H1 (cell line): Measurements from ENCODE around the gene SPDYE4. TPM values are rescaled to one million over a fixed set of nuclear protein-coding genes. Genes with fewer than 3 reads are reported as not detected.

Experiments used
- CTCF ChIA-PET: fragments of 300-600 bp; sonication (Branson Sonifier 250); formaldehyde crosslinking; loops from one replicate; lab custom pipeline; 2021; ENCODE audit not compliant: partially characterized antibody; lab: Charles Lee
- POLR2A ChIA-PET: fragments of 300-600 bp; sonication (Branson Sonifier 250); formaldehyde crosslinking; loops from one replicate; lab custom pipeline; 2021; ENCODE audit warnings: inconsistent platforms; ENCODE audit not compliant: partially characterized antibody; lab: Charles Lee
- DNase-seq, 2 experiments: peaks; one replicate each; pipeline versions ENCODE4 v3.0.0 to v3.0.0-alpha.2; 2010 to 2022; ENCODE audit warnings: low spot score in 2 of 2, low read depth in 1 of 2, mixed read lengths in 1 of 2
- FAIRE-seq: peaks from 2 replicates; lab custom pipeline; 2011; peaks lifted over from hg19 to GRCh38; lab: Jason Lieb, UNC
- H2AFZ ChIP-seq: 2 replicates; pipeline ENCODE4 v1.8.1; 2012; ENCODE audit warnings: low read length, inconsistent platforms
- H2AK5ac ChIP-seq: 2 replicates; pipeline ENCODE4 v1.6.1; 2013; ENCODE audit warnings: low read depth, low read length
- H2BK120ac ChIP-seq: replicated peaks from 2 replicates; pipeline ENCODE3; 2013; ENCODE audit warnings: low read depth, low read length, inconsistent platforms
- H2BK12ac ChIP-seq: 2 replicates; pipeline ENCODE4 v1.6.1; 2013; ENCODE audit warnings: low read depth, low read length
- H2BK15ac ChIP-seq: 2 replicates; pipeline ENCODE4 v1.6.1; 2013; ENCODE audit warnings: low read length
- H2BK20ac ChIP-seq: 2 replicates; pipeline ENCODE4 v1.6.1; 2013; ENCODE audit warnings: low read length
- H2BK5ac ChIP-seq: 2 replicates; pipeline ENCODE4 v1.6.1; 2013; ENCODE audit warnings: low read depth, low read length
- H3K14ac ChIP-seq: 2 replicates; pipeline ENCODE4 v1.6.1; 2013; ENCODE audit warnings: inconsistent platforms; ENCODE audit not compliant: insufficient read length
- H3K18ac ChIP-seq: 2 replicates; pipeline ENCODE4 v1.6.1; 2013; ENCODE audit warnings: low read length; ENCODE audit errors: extremely low read depth
- H3K23ac ChIP-seq: 2 replicates; pipeline ENCODE4 v1.6.1; 2013; ENCODE audit warnings: inconsistent platforms; ENCODE audit not compliant: insufficient read length
- H3K23me2 ChIP-seq: 2 replicates; pipeline ENCODE4 v1.6.1; 2013; ENCODE audit warnings: low read depth, low read length
- H3K27ac ChIP-seq: 2 replicates; pipeline ENCODE4 v1.6.1; 2011; ENCODE audit warnings: low read depth, low read length, inconsistent platforms
- H3K27me3 ChIP-seq, 4 experiments: replicated peaks in 1 of 4; 1 replicate in 1 of 4; 2 replicates in 3 of 4; pipeline versions ENCODE4 v1.6.1 to v1.8.1; 2011 to 2013; ENCODE audit warnings: low read length in 3 of 4, mild to moderate bottlenecking in 3 of 4, inconsistent platforms in 2 of 4, mixed read lengths in 2 of 4, moderate library complexity in 1 of 4; ENCODE audit not compliant: control insufficient read depth in 3 of 4, insufficient read depth in 3 of 4; ENCODE audit errors: extremely low read depth in 1 of 4
- H3K36me3 ChIP-seq, 4 experiments: 2 replicates each; pipeline versions ENCODE4 v1.6.1 to v1.8.1; 2011 to 2013; ENCODE audit warnings: mild to moderate bottlenecking in 4 of 4, low read length in 3 of 4, moderate library complexity in 2 of 4, control low read depth in 1 of 4, inconsistent platforms in 1 of 4; ENCODE audit not compliant: insufficient read depth in 4 of 4, control insufficient read depth in 2 of 4
- H3K4ac ChIP-seq: replicated peaks from 2 replicates; pipeline ENCODE3; 2013; ENCODE audit warnings: low read length, low read depth, mixed read lengths, inconsistent platforms; ENCODE audit not compliant: insufficient read length
- H3K4me1 ChIP-seq, 4 experiments: replicated peaks in 1 of 4; 1 replicate in 1 of 4; 2 replicates in 3 of 4; pipeline versions ENCODE4 v1.6.1 to v1.8.1; 2011 to 2013; ENCODE audit warnings: low read length in 3 of 4, inconsistent platforms in 2 of 4, mixed read lengths in 1 of 4; ENCODE audit not compliant: insufficient read depth in 4 of 4, control insufficient read depth in 3 of 4
- H3K4me2 ChIP-seq, 2 experiments: 2 replicates each; pipeline versions ENCODE4 v1.6.1 to v1.8.1; 2011 to 2013; ENCODE audit warnings: low read depth in 2 of 2, low read length in 2 of 2, control low read depth in 1 of 2, inconsistent platforms in 1 of 2, mild to moderate bottlenecking in 1 of 2; ENCODE audit not compliant: insufficient read depth in 1 of 2
- H3K4me3 ChIP-seq, 4 experiments: fragments of 200-600, 300-600 bp in 1 of 4; sonication (generic), shearing (Covaris generic), sonication (Bioruptor Twin) in 1 of 4; 2 replicates each; pipeline versions ENCODE4 v1.5.1 to v1.8.1; 2011 to 2016; ENCODE audit warnings: low read length in 4 of 4, low read depth in 3 of 4, control low read depth in 2 of 4, inconsistent platforms in 2 of 4, mild to moderate bottlenecking in 2 of 4, mixed read lengths in 1 of 4, moderate library complexity in 1 of 4; ENCODE audit not compliant: insufficient read depth in 2 of 4; ENCODE audit errors: extremely low read depth in 1 of 4
- H3K56ac ChIP-seq: replicated peaks from 2 replicates; pipeline ENCODE3; 2013; ENCODE audit warnings: low read depth, mild to moderate bottlenecking, mixed read lengths, low read length, inconsistent platforms; ENCODE audit not compliant: insufficient read length
- H3K79me1 ChIP-seq: 2 replicates; pipeline ENCODE4 v1.6.1; 2013; ENCODE audit warnings: low read depth, low read length, control low read depth
- H3K79me2 ChIP-seq, 2 experiments: 2 replicates each; pipeline versions ENCODE4 v1.6.1 to v1.8.1; 2012 to 2013; ENCODE audit warnings: low read length in 2 of 2, mild to moderate bottlenecking in 2 of 2, inconsistent platforms in 1 of 2; ENCODE audit not compliant: insufficient read depth in 2 of 2, control insufficient read depth in 1 of 2
- H3K9ac ChIP-seq, 4 experiments: replicated peaks in 1 of 4; 1 replicate in 1 of 4; 2 replicates in 3 of 4; pipeline versions ENCODE4 v1.6.1 to v1.8.1; 2011 to 2013; ENCODE audit warnings: low read depth in 3 of 4, low read length in 3 of 4, control low read depth in 2 of 4, mild to moderate bottlenecking in 2 of 4, moderate library complexity in 2 of 4, inconsistent platforms in 1 of 4; ENCODE audit errors: extremely low read depth in 1 of 4
- H3K9me3 ChIP-seq, 2 experiments: 2 replicates each; pipeline versions ENCODE4 v1.6.1 to v1.8.1; 2012 to 2013; ENCODE audit warnings: mild to moderate bottlenecking in 2 of 2, moderate library complexity in 2 of 2, control low read depth in 1 of 2, inconsistent platforms in 1 of 2, low read depth in 1 of 2, low read length in 1 of 2, mixed read lengths in 1 of 2; ENCODE audit not compliant: insufficient read depth in 2 of 2
- H4K20me1 ChIP-seq, 2 experiments: replicated peaks in 1 of 2; 2 replicates each; pipeline versions ENCODE3 to v1.8.1; 2011 to 2013; ENCODE audit warnings: inconsistent platforms in 2 of 2, low read length in 2 of 2, mild to moderate bottlenecking in 1 of 2; ENCODE audit not compliant: insufficient read depth in 2 of 2, control insufficient read depth in 1 of 2
- H4K5ac ChIP-seq: 2 replicates; pipeline ENCODE4 v1.6.1; 2013; ENCODE audit warnings: low read length, low read depth, mixed read lengths, inconsistent platforms; ENCODE audit not compliant: insufficient read length
- H4K8ac ChIP-seq: 2 replicates; pipeline ENCODE4 v1.8.0; 2013; ENCODE audit warnings: mild to moderate bottlenecking, moderate library complexity, low read length, inconsistent platforms; ENCODE audit not compliant: insufficient read depth; ENCODE audit errors: extremely low read depth
- H4K91ac ChIP-seq: replicated peaks from 2 replicates; pipeline ENCODE3; 2013; ENCODE audit warnings: low read length, mixed read lengths, inconsistent platforms; ENCODE audit not compliant: insufficient read length
- CBX8 ChIP-seq: fragments of 300-800, 300-1000 bp; sonication (generic); IDR thresholded peaks from 2 replicates; pipeline ENCODE4 v1.7.1; 2016; ENCODE audit warnings: low read depth, low read length, borderline replicate concordance
- CEBPB ChIP-seq: IDR thresholded peaks from 2 replicates; pipeline ENCODE4 v1.6.1; 2012; ENCODE audit warnings: low read depth, low read length
- TCF12 ChIP-seq: IDR thresholded peaks from 2 replicates; pipeline ENCODE4 v1.6.1; 2011; ENCODE audit warnings: low read depth, mild to moderate bottlenecking, low read length
- WGBS, 2 experiments: shearing (Covaris generic) in 1 of 2; methylation state at CpG; one replicate each; pipeline versions ENCODE4 v1.1.6 to v1.1.7; 2013 to 2015; ENCODE audit warnings: low lambda C conversion rate in 2 of 2, mixed read lengths in 2 of 2, inconsistent platforms in 1 of 2, low coverage in 1 of 2, missing lambda C conversion rate in 1 of 2; ENCODE audit not compliant: insufficient replicate concordance in 2 of 2, insufficient coverage in 1 of 2, insufficient read length in 1 of 2; ENCODE audit errors: extremely low coverage in 1 of 2, missing lambda C conversion rate in 1 of 2; 5-methylcytosine and 5-hydroxymethylcytosine counted together
- polyA plus RNA-seq, 7 experiments: library from polyadenylated mRNA; depleted of rRNA in 3 of 7; stranded (reverse) in 5 of 7; unstranded in 2 of 7; fragments of >200 nt in 5 of 7; fragments of 200-250 nt in 2 of 7; gene quantifications; 1 replicate in 5 of 7; 2 replicates in 1 of 7; 4 replicates in 1 of 7; pipeline versions ENCODE4 v1.2.1 to v1.2.3, GENCODE V29; 2011 to 2013; ENCODE audit warnings: missing spikeins in 2 of 7, mixed read lengths in 2 of 7
- total RNA-seq: library from RNA; stranded (reverse); fragmentation: NEBNext Ultra II Directional; extraction: Animal tissue kit (Norgen Biotek cat#: 25700); gene quantifications from 2 replicates; pipeline ENCODE4 v1.2.1, GENCODE V29; 2021

SPDYE4 gene
- total and polyA plus RNA-seq, 2 of the 8 experiments (the other 6 are each of a cell fraction or from before 2014, with no cell fraction given): not detected

- Histone ChIP-seq H4K91ac (no peak overlapping the region), H3K9me3 (peaks cover 0 to 6% of the 10 kb centered on the region in 2 experiments; a peak in 1 of 4 replicates), H2BK120ac (no peak overlapping the region), H3K14ac (no peak overlapping the region), H4K5ac (no peak overlapping the region), H2BK12ac (no peak overlapping the region), H2BK20ac (no peak overlapping the region), H4K20me1 (no peaks in the 10 kb centered on the region), H3K27ac (no peak overlapping the region), H3K27me3 (no peaks in the 10 kb centered on the region), H3K23me2 (no peaks in the 10 kb centered on the region), H2BK5ac (no peak overlapping the region), H3K79me2 (no peaks in the 10 kb centered on the region), H3K4me2 (no peak overlapping the region), H2AK5ac (no peak overlapping the region), H3K4me3 (no peak overlapping the region), H3K79me1 (no peaks in the 10 kb centered on the region), H3K23ac (no peak overlapping the region), H4K8ac (no peak overlapping the region), H3K36me3 (no peaks in the 10 kb centered on the region), H3K4me1 (no peaks in the 10 kb centered on the region), H3K18ac (no peak overlapping the region), H3K9ac (no peak overlapping the region), H2AFZ (no peak overlapping the region), H3K4ac (no peak overlapping the region), H3K56ac (no peak overlapping the region), H2BK15ac (no peak overlapping the region)
- TF ChIP-seq CEBPB (no peak), CBX8 (no peak), TCF12 (no peak)
- ChIA-PET CTCF (interaction anchor here (0.9 to 1.1 kb wide), 4 partner anchors 11 to 379 kb away, joined by 3 to 5 read pairs (median 3); no protein-coding TSS in a partner anchor), POLR2A (no interaction called here)
- FAIRE-seq (no peak), DNase-seq (peak in 1 of 2 experiments; percentile 17)
- 81% methylated on average over 8 of the region's 8 CpGs; no CpG with 5 or more reads in 1 of the 2 experiments for WGBS, 2 experiments
These were observed 3.7 kb upstream of the SPDYE4 start for GRCh38 chr17:8762012-8762411.
